Epithelial cell of prostate (primary cell): ENCODE measurements around the gene TRPV6.

ENCODE experiments used
- DNase-seq: peaks from one replicate; pipeline ENCODE4 v3.0.0-alpha.2; 2011; ENCODE audit warnings: low read depth, low spot score
- H3K27ac ChIP-seq: fragments of 450-650 bp; 2 replicates; pipeline ENCODE4 v1.5.1; 2017; ENCODE audit warnings: mild to moderate bottlenecking

Gene TRPV6

DNA sequence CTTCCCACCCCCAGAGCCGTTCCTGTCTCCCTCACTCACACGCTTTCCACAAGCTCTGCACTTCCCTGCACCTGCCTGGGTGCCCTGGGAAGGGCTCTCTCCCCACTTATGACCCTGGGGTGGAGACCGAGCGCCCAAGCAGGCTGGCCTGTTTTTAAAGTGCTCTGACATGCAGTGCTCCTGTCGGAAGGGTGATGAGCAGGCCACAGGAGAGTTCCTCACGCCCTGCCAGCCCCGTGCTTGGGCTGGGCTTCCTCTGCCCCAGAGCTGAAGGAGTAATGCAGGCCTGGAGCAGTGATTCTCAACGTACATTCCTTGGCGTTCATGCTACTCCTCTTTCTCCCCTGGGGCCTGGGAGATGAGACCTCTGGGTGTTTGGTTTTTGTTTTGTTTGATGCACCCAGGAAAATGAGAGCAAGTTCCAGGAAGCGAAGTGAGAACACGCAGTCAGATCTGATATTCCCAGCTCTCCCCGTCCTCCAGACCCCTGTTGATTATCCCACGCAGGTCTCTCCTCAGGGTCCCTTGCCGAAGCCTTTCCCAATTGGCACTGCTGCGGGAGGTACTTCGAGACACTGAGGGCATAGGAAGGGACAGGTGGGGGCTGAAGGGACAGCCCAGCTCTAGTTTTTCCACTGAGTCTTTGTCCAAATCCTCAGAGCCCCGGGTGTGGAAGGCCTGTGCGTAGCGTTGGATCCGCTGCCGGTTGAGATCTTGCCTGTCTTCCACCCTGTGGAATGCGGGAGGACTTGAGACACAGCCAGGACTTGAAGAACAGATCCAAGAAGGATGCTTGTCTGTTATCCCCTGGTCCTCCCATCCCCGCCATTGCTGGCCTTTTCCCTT, 14.1 kb downstream of the TRPV6 start:
- no peak overlapping the region for H3K27ac ChIP-seq
- DNase-seq = no peak

DNA sequence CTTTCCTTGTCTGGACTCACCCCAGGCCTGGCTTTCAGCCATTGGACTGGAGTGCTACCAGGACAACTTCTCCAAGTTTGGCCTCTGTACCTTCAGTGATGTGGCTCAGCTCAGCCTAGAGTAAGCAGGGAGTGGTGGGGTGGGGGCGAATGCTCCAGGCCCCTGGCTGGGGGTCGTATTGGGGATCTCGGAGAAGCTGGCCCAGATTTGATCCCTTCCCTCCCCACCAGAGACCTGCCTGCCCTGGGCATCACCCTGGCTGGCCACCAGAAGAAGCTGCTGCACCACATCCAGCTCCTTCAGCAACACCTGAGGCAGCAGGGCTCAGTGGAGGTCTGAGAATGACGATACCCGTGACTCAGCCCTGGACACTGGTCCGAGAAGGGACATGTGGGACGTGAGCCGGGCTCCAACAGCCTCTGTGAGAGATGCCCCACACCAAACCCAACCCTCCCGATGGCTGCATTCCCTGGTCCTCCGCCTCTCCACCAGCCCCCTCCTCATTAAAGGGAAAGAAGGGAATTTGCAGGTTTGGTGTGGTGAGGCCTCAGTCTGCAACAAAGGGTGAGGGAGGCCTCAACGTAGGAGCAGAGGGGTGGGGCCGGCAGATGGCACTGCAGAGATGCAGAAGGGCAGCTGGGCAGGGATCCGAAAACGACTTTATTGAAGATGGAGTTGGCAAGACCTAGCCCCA, 14.8 kb downstream of the TRPV6 start:
- DNase-seq = no peak
- no peak overlapping the region for H3K27ac ChIP-seq

DNA sequence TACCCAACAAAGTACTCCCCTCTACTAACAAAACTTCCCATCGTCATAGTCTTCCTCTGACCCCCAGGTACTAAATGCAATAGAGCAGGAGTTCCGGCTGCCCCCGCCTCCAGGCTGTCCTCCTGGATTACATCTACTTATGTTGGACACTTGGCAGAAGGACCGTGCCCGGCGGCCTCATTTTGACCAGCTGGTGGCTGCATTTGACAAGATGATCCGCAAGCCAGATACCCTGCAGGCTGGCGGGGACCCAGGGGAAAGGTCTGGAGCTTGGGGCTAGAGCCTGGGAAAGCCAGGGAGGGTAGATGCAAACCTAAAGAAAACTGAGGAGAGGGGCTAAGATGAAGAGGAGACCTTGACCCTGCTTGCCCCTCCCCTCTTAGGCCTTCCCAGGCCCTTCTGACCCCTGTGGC, 15.4 kb downstream of the TRPV6 start:
- no peak for DNase-seq
- no peak overlapping the region for H3K27ac ChIP-seq

DNA sequence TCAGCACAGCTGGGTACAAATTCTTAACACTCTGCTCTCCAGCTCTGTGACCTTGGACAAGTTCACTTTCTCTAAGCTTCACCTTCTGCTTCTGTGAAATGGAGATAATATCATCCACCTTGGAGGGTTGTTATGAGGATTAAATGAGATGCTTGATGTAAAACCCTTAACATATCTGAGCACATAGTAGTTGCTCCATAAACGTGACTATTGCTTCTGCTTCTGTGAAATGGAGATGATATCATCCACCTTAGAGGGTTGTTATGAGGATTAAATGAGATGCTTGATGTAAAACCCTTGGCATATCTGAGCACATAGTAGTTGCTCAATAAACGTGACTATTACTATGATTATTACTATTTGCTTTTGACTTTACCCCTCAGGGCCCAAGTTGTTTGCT, 16.1 kb downstream of the TRPV6 start:
- no peak overlapping the region for H3K27ac ChIP-seq

DNA sequence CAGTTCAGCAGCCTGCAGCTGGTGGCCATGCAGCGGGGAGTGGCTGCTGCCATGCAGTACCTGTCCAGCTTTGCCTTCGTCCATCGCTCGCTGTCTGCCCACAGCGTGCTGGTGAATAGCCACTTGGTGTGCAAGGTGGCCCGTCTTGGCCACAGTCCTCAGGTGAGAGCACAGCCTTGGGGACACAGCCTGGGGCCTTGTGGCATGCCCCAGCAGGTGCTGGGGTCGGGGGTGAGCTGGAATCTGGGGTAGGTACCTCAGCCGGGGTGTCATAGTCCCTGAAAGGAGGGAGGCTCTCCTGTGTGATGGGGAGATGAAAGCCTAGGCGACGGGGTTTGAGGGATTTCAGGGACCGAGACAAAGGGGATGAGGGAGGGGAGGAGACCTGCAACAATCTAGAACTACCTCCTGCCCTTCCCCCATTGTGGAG, 16.5 kb downstream of the TRPV6 start:
- no peak overlapping the region for H3K27ac ChIP-seq
- no peak for DNase-seq

More for the DNA sequence above, 16.1 kb downstream of the TRPV6 start:
- DNase-seq = no peak

DNA sequence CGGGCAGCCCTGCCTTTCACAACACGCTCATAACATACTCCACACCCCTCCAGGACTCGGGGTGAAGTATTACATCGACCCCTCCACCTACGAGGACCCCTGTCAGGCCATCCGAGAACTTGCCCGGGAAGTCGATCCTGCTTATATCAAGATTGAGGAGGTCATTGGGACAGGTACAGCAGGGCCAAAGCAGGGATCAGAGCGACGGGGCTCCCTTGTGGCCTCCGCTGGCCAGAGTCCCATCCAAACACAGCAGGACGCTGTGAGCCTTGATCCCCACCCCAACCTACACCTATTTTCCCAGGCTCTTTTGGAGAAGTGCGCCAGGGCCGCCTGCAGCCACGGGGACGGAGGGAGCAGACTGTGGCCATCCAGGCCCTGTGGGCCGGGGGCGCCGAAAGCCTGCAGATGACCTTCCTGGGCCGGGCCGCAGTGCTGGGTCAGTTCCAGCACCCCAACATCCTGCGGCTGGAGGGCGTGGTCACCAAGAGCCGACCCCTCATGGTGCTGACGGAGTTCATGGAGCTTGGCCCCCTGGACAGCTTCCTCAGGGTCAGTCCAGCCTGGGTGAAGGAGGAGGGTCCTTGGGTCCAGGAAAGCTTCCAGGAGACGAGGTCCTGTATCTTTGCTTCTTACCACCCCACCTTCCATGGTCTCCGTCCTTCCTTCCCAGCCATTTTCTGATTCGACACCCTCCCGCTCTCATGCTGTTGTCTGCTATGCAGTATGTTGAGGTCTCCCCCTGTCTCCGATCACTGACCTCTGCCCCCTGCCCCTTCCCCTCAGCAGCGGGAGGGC, 17.2 kb downstream of the TRPV6 start:
- no peak overlapping the region for H3K27ac ChIP-seq
- no peak for DNase-seq

DNA sequence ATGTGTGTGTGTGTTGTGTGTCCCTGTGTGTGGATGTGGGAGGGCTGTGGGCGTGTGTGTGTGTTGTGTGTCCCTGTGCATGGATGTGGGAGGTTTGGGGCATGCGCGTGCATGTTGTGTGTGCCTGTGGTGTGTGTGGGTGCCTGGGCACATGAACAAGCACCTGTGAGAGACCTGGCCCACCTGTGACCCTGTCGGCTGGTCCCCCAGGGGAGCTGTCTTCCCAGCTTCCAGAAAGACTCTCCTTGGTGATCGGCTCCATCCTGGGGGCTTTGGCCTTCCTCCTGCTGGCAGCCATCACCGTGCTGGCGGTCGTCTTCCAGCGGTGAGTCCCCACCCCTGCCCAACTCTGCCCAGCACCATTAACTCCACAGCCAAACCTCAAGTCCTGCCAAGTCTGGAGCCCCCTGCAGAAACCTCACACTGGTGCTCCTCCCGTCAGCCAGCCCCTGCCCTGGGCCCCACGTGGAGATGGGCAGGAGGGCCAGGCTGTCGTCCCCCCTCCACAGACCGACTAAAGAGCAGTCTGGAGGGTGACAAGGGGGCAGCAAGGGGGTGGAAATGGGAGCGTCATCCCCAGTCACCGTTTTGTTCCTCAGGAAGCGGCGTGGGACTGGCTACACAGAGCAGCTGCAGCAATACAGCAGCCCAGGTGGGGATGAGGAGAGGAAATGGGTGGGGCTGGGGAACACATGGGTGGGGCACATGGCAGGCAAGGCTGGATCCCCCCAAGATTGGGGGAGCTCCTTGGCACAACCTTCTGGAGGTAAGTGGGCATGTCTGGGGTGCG, 18.0 kb downstream of the TRPV6 start:
- no peak for DNase-seq
- no peak overlapping the region for H3K27ac ChIP-seq

DNA sequence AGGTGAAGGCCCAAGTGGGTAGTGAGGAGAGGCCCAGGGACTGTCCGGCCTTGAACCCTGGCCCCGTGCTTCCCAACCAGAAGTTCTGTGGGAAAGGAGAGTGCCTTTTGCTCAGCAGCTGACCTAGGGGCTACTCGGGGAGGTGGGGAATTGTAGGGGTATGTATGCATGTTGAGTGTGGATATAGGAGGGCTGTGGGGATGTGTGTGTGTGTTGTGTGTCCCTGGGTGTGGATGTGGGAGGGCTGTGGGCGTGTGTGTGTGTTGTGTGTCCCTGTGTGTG, 18.5 kb downstream of the TRPV6 start:
- H3K27ac ChIP-seq = no peak overlapping the region
- DNase-seq = no peak

DNA sequence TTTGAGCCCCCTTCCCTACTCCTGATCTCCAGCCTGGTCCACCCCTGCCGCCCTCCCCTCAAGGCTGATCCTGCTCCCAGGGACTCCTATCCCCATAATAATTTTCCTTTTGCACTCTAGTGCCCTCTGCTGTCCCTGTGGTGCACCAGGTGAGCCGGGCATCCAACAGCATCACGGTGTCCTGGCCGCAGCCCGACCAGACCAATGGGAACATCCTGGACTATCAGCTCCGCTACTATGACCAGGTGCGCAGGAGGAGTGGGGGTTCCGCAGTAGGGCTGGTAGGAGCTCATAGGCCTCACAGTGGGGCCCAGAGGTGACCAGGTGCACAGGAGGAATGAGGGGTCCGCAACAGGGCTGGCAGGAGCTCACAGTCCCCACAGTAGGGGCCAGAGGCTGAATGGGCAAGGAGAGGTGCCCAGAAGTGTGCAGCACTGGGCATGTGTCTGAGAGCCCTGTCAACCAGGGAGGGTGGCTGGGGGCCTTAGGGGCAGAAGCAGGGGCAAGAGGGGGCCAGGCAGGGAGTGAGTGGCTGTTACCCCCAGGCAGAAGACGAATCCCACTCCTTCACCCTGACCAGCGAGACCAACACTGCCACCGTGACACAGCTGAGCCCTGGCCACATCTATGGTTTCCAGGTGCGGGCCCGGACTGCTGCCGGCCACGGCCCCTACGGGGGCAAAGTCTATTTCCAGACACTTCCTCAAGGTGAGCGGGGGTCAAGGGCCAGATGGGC, 19.0 kb downstream of the TRPV6 start:
- no peak for DNase-seq
- H3K27ac ChIP-seq = no peak overlapping the region

DNA sequence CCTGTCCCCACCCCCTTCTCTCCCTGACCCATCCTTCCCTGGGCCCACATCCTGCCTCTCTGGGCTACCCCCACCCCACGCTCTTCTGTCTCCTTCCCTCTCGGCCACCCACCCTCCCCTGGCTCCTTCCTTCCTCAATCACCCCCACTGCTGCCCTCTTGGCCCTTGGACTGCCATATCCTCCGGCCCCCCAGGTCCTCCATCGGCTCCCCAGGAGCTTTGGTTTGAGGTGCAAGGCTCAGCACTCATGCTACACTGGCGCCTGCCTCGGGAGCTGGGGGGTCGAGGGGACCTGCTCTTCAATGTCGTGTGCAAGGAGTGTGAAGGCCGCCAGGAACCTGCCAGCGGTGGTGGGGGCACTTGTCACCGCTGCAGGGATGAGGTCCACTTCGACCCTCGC, 19.8 kb downstream of the TRPV6 start:
- no peak overlapping the region for H3K27ac ChIP-seq
- DNase-seq = no peak

DNA sequence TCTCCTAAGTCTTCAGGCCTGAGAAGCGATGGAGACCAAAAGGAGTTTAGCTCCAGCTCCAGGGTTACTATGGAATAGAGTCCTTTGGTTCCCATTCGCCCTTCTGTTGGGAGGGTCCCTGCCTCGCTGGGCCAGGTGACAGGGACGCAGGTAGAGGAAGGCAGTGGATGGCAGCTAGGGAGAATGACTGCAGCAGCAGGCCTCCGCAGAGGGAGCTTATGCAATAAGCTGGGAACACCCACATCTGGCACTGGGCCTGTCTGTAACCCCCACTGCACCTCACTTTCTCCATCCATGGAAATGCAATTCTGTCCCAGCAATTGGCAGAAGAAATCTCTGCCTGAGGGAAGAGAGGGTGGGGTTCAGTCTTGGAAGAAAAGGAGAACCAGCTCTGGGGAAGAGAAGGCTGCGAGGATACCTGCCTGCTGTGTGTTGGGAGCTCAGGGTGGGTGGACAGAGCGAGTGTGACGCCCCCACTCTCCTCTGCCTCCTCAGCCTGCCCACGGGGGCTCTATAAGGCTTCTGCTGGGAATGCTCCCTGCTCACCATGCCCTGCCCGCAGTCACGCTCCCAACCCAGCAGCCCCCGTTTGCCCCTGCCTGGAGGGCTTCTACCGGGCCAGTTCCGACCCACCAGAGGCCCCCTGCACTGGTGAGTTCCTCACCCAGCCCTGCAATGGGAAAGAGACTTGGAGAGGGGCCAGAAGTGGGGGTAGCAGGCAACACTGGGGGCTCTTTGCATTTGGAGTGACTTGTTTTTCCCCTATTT, 20.4 kb downstream of the TRPV6 start:
- H3K27ac ChIP-seq = no peak overlapping the region
- DNase-seq = no peak

DNA sequence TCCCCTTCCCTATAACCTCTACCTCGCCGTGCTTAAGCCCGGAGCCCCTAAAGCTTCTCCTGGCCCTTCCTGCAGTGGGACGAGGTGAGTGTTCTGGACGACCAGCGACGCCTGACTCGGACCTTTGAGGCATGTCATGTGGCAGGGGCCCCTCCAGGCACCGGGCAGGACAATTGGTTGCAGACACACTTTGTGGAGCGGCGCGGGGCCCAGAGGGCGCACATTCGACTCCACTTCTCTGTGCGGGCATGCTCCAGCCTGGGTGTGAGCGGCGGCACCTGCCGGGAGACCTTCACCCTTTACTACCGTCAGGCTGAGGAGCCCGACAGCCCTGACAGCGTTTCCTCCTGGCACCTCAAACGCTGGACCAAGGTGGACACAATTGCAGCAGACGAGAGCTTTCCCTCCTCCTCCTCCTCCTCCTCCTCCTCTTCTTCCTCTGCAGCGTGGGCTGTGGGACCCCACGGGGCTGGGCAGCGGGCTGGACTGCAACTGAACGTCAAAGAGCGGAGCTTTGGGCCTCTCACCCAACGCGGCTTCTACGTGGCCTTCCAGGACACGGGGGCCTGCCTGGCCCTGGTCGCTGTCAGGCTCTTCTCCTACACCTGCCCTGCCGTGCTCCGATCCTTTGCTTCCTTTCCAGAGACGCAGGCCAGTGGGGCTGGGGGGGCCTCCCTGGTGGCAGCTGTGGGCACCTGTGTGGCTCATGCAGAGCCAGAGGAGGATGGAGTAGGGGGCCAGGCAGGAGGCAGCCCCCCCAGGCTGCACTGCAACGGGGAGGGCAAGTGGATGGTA, 21.5 kb downstream of the TRPV6 start:
- H3K27ac ChIP-seq = no peak overlapping the region
- DNase-seq = no peak

DNA sequence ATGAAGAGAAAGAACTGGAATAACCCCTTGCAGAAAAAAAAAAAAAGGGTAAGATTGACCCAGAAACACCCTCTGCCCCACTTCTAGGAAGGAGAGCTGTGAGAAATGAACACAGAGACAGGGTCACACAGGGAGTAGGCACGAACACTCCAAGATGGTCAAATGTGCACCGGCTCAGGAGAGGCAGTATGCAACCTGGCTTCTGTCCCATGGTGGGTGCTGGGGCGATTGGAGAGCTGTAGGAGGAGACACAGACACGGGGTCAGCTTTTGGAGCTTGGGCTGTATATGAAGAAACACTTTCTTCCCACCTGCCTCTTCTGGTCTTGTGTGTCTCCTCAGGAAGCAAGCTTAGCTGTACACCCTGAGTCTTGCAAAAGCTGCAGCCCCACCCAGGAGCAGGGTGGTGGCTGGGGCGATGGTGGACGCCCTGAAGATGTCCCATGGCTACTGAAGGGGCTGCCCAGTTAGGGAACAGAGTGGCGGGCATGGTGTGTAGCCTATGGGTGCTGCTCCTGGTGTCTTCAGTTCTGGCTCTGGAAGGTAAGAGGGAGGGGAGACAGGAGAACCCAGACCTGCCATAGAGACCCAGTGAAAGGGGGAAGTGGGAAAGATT, 22.7 kb downstream of the TRPV6 start:
- DNase-seq = no peak
- H3K27ac ChIP-seq = no peak overlapping the region

DNA sequence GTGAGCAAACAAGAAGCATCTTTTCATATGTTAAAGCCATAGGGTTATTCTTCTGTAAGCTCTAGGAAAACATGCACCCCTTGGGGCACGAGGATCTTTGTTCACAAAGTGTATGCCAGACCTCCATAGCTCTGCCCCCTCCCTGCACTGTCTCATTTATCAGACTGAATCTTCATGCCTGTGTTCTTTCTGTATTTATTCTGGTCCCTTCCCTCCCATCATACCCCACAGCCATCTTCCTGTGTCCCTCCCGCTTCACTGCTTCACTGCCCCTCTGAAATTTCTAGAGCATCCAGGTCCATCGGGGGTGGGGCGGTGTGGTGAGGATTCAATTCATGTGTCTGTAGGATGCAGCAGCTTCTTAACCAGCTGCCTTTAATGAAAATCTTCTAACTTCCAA, 23.2 kb downstream of the TRPV6 start:
- H3K27ac ChIP-seq = no peak overlapping the region
- no peak for DNase-seq

DNA sequence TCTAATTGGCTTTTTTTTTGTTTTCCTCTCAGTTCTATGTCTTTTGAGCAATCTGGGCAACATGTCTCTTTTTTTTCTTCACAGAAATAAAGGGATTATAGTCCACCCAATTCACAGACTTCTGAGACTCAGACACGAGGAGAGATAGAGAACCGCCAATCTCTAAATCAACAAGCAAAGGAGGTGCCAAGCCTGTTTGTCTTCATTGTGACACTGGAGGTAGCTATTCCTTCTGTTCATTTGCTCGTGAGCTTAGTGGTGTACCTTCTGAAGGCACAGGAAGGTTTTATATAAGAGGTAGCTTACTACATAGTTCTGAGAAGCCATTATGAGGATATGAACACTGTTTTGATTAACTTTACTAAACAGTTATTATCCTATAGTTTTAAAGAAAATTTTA, 24.6 kb downstream of the TRPV6 start:
- no peak for DNase-seq
- H3K27ac ChIP-seq = no peak overlapping the region

DNA sequence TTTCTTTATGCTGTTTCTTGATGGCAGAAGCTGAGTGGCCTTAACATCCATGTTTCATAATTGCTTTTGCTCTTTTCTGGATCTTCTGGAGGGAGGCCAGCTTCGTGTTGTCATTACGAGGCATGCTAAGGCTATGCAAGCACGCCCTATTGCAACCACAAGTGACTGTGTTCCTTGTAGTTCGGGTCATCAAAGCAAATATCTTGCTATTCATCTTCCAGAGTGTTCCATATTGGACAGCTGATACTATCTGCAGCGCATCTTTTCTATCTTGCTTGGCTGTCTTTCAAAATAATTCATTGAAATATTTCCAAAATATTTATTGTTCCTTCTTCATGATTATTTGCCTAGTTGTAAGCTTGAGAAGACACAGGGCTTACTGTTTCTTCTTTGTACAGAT, 25.7 kb downstream of the TRPV6 start:
- peak; percentile 12 for DNase-seq
- no peak overlapping the region for H3K27ac ChIP-seq

DNA sequence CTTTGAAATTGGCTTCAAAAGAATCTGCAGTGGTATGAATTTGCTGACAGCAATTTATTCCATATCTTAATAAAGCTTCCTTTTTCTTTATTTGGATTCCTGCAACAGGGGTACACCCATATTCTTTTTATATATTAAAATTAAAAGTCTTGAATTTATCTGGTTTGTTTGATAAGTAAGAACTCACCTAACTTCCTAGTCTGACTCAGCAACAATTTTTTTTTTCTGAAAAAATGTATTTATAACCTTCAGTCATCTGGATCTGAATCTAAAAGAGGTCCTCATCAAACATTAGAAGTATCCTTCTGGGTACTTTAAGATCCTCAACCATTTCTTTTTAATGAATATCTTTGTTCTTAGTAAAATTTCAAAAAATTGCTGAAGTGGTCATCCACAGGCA, 26.1 kb downstream of the TRPV6 start:
- no peak overlapping the region for H3K27ac ChIP-seq
- DNase-seq = no peak

DNA sequence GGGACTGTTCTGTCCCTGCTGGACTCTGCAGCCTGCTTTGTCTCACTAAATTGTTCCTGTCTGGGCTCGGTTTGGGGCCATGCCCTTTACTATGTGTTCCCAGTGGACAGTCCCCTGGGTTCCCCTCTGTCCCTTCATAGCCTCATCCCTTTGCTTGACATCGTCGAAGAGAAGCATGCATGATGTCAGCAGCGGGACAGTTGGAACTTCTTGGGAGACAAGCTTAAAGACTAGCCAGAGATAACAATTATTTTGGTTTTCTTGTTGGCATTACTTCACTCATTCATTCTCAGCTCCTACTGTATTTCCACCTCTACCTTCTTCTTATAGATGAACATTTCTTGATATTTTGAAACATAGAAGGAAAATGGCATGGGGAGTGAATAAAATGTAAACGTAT, 27.9 kb downstream of the TRPV6 start:
- DNase-seq = no peak
- H3K27ac ChIP-seq = no peak overlapping the region
